Measurements from ENCODE around the gene KCNH4. TPM values are rescaled to one million over a fixed set of nuclear protein-coding genes. Genes with fewer than 3 reads are reported as not detected.

Gene KCNH4
- total RNA-seq, 1 donor from 2014 or later = 0.80 TPM

- intact Hi-C loops (cut with micrococcal nuclease) = no loop called here
- Mint-ChIP-seq H3K9me3 (no peaks in the 10 kb centered on the region), H3K27me3 (no peaks in the 10 kb centered on the region), H3K36me3 (ENCODE audit: low read depth) (peaks cover 38% of the 10 kb centered on the region), H3K4me1 (peaks cover 52% of the 10 kb centered on the region), H3K4me3 (no peak overlapping the region), H3K27ac (peak overlapping the region; percentile 46)
- ChIA-PET POLR2A (interaction anchor here (0.6 to 6.7 kb wide), 12 partner anchors 8 to 1255 kb away, joined by 3 to 46 read pairs (median 8); partner anchors contain the start of genes CNP, DNAJC7, EIF1 and GHDC), CTCF (interaction anchor here (0.8 to 10.2 kb wide), 5 partner anchors 12 to 150 kb away, joined by 3 to 110 read pairs (median 8); partner anchors contain the start of genes CNP, DNAJC7 and NKIRAS2)
- no peak for TF ChIP-seq CTCF (IDR thresholded peaks at IDR 0.05)
- ATAC-seq (ENCODE audit: low read depth) (no peak), DNase-seq (no peak)
Observed at GRCh38 chr17:42113293-42114069, 67.5 kb downstream of the KCNH4 start.

GRCh38 chr17:42112552-42113176 lies 68.3 kb downstream of the KCNH4 start, which contains the start of gene DHX58:
TSS of gene DHX58 (minus strand) at chr17:42112714. CDS start at chr17:42111892, 822 bp downstream.
- peaks cover 57% of the 10 kb centered on the region for H3K4me1 Mint-ChIP-seq
- TF ChIP-seq CTCF (IDR thresholded peaks at IDR 0.05) = no peak
- intact Hi-C loops (cut with micrococcal nuclease) = loop anchor here (1.0 kb wide), 1 partner anchor 193 kb away; no protein-coding TSS in a partner anchor
- no peaks in the 10 kb centered on the region for H3K9me3 Mint-ChIP-seq
- ChIA-PET CTCF (interaction anchor here (2.1 to 10.2 kb wide), 4 partner anchors 11 to 150 kb away, joined by 7 to 110 read pairs (median 40); partner anchors contain the start of genes CNP and DNAJC7), POLR2A (interaction anchor here (0.6 to 6.7 kb wide), 17 partner anchors 8 to 1255 kb away, joined by 3 to 46 read pairs (median 7); partner anchors contain the start of genes CNP, DNAJC7, EIF1 and GHDC)
- H3K27ac Mint-ChIP-seq = peak within 1 kb of the TSS; percentile 91
- peak within 1 kb of the TSS; percentile 80 for H3K4me3 Mint-ChIP-seq
- H3K27me3 Mint-ChIP-seq = no peaks in the 10 kb centered on the region
- DNase-seq (peak; percentile 55), ATAC-seq (ENCODE audit: low read depth) (peak; percentile 76)
- peaks cover 38% of the 10 kb centered on the region for H3K36me3 Mint-ChIP-seq (ENCODE audit: low read depth)

- ATAC-seq (ENCODE audit: low read depth) = peak; percentile 1
- no peak for DNase-seq
- Mint-ChIP-seq H3K27me3 (no peaks in the 10 kb centered on the region), H3K9me3 (no peaks in the 10 kb centered on the region), H3K27ac (peak overlapping the region; percentile 91), H3K36me3 (ENCODE audit: low read depth) (peaks cover 32% of the 10 kb centered on the region), H3K4me3 (peak overlapping the region; percentile 80), H3K4me1 (peaks cover 59% of the 10 kb centered on the region)
- intact Hi-C loops (cut with micrococcal nuclease) = loop anchor here (1.0 kb wide), 1 partner anchor 193 kb away; no protein-coding TSS in a partner anchor
- CTCF ChIA-PET = interaction anchor here (2.1 to 10.2 kb wide), 3 partner anchors 11 to 149 kb away, joined by 7 to 110 read pairs (median 8); partner anchors contain the start of genes CNP and DNAJC7
- TF ChIP-seq CTCF (IDR thresholded peaks at IDR 0.05) = no peak
- POLR2A ChIA-PET = interaction anchor here (0.5 to 6.7 kb wide), 12 partner anchors 9 to 280 kb away, joined by 3 to 46 read pairs (median 5); partner anchors contain the start of genes C17orf113, CNP, DNAJC7 and GHDC
Observed at GRCh38 chr17:42111871-42112551, 68.9 kb downstream of the KCNH4 start.

DNA sequence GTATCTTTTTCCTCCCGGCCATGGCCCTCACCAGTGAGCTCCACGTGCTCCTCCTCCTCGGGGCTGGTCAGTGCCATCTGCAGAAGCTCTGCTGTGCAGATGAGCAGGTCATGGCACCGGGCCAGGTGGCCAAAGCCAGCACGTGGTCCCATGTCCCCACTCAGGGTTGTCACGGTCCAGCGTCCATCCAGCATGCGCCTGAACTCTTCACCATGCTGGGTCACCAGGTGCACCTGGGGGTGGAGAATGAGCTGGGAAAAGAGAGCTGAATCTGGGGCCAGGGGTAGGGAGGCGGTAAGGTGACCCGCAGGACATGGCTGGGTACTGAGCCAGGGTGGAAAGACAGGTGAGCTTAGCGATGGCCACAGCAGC lies 69.7 kb downstream of the KCNH4 start:
- TF ChIP-seq CTCF (IDR thresholded peaks at IDR 0.05) = no peak
- DNase-seq = no peak
- no peaks in the 10 kb centered on the region for H3K9me3 Mint-ChIP-seq
- ATAC-seq (ENCODE audit: low read depth) = no peak
- no peaks in the 10 kb centered on the region for H3K27me3 Mint-ChIP-seq
- ChIA-PET CTCF (interaction anchor here (1.4 to 2.1 kb wide), 2 partner anchors 8 to 93 kb away, joined by 3 to 7 read pairs; partner anchors contain the start of gene DNAJC7), POLR2A (interaction anchor here (0.8 to 6.7 kb wide), 8 partner anchors 8 to 148 kb away, joined by 3 to 46 read pairs (median 12); partner anchors contain the start of genes CNP, DNAJC7, KAT2A and ZNF385C)
- intact Hi-C loops (cut with micrococcal nuclease) = no loop called here
- H3K4me3 Mint-ChIP-seq = no peak overlapping the region
- H3K36me3 Mint-ChIP-seq (ENCODE audit: low read depth) = peaks cover 27% of the 10 kb centered on the region
- peaks cover 54% of the 10 kb centered on the region for H3K4me1 Mint-ChIP-seq
- H3K27ac Mint-ChIP-seq = no peak overlapping the region

All from activated B cell treated with CpG ODN at 0.5 μM for 24 hours (primary cell).